Activated B cell treated with CpG ODN at 0.5 μM for 24 hours (primary cell): ENCODE results near the gene GTF3C5. TPM values are rescaled to one million over a fixed set of nuclear protein-coding genes. Genes with fewer than 3 reads are reported as not detected.

Experiments
- ATAC-seq: fragments of 200-7000 bp; cut with Tn5 transposase; one replicate; pipeline ENCODE4 v1.10.0; 2021; ENCODE audit warnings: low read depth, mild to moderate bottlenecking, moderate library complexity
- CTCF ChIA-PET: fragments of 350-600 bp; sonication (Branson Sonifier 250); formaldehyde crosslinking; loops from one replicate; lab custom pipeline; 2021; ENCODE audit warnings: antibody characterized with exemption; lab: Charles Lee
- POLR2A ChIA-PET: fragments of 350-600 bp; sonication (Branson Sonifier 250); formaldehyde crosslinking; loops from one replicate; lab custom pipeline; 2021; ENCODE audit warnings: antibody characterized with exemption; lab: Charles Lee
- DNase-seq: peaks from one replicate; pipeline ENCODE4 v3.0.0; 2022
- H3K27ac Mint-ChIP-seq: one replicate; pipeline ENCODE4 v1.8.0; 2020; ENCODE audit warnings: mixed read lengths
- H3K27me3 Mint-ChIP-seq: one replicate; pipeline ENCODE4 v1.8.0; 2021; ENCODE audit warnings: mixed read lengths
- H3K36me3 Mint-ChIP-seq: one replicate; pipeline ENCODE4 v1.8.0; 2021; ENCODE audit warnings: low read depth, mixed read lengths
- H3K4me1 Mint-ChIP-seq: one replicate; pipeline ENCODE4 v1.8.0; 2021; ENCODE audit warnings: mixed read lengths
- H3K4me3 Mint-ChIP-seq: one replicate; pipeline ENCODE4 v1.8.0; 2020; ENCODE audit warnings: mild to moderate bottlenecking, mixed read lengths
- H3K9me3 Mint-ChIP-seq: one replicate; pipeline ENCODE4 v1.8.0; 2020; ENCODE audit warnings: mixed read lengths
- CTCF ChIP-seq: fragments of 200-600 bp; IDR thresholded peaks from one replicate; pipeline ENCODE4 v1.8.0; 2022; ENCODE audit warnings: antibody characterized with exemption, mild to moderate bottlenecking
- intact Hi-C: fragments of 100-400 bp; cut with micrococcal nuclease; formaldehyde crosslinking; loops from one replicate; pipeline ENCODE4 v1.15.1; 2024
- total RNA-seq: library from RNA; stranded (reverse); gene quantifications from 2 replicates; pipeline ENCODE4 v1.2.3, GENCODE V29; 2022

GTF3C5 gene
- total RNA-seq, 1 donor from 2014 or later, result 56.6 TPM

GRCh38 chr9:133006731-133007352 is 24.0 kb upstream of the GTF3C5 start:
- Mint-ChIP-seq H3K9me3 (no peaks in the 10 kb centered on the region), H3K4me1 (no peaks in the 10 kb centered on the region), H3K27me3 (peaks cover 37% of the 10 kb centered on the region), H3K36me3 (no peaks in the 10 kb centered on the region), H3K27ac (no peak overlapping the region), H3K4me3 (no peak overlapping the region)
- ChIA-PET CTCF (no interaction called here), POLR2A (no interaction called here)
- no peak for TF ChIP-seq CTCF
- DNase-seq, result no peak
- no peak for ATAC-seq
- intact Hi-C loops, result no loop called here

GRCh38 chr9:133008406-133008805 is 22.4 kb upstream of the GTF3C5 start:
- Mint-ChIP-seq H3K4me3 (no peak overlapping the region), H3K9me3 (no peaks in the 10 kb centered on the region), H3K36me3 (no peaks in the 10 kb centered on the region), H3K27ac (no peak overlapping the region), H3K4me1 (no peaks in the 10 kb centered on the region), H3K27me3 (peaks cover 29% of the 10 kb centered on the region)
- intact Hi-C loops, result no loop called here
- ChIA-PET POLR2A (no interaction called here), CTCF (no interaction called here)
- DNase-seq (no peak), ATAC-seq (no peak)
- TF ChIP-seq CTCF, result no peak

GRCh38 chr9:133008824-133009223 is 22.0 kb upstream of the GTF3C5 start:
- ChIA-PET CTCF (no interaction called here), POLR2A (no interaction called here)
- intact Hi-C loops, result no loop called here
- Mint-ChIP-seq H3K9me3 (no peaks in the 10 kb centered on the region), H3K4me3 (no peak overlapping the region), H3K36me3 (no peaks in the 10 kb centered on the region), H3K27ac (no peak overlapping the region), H3K4me1 (no peaks in the 10 kb centered on the region), H3K27me3 (peaks cover 25% of the 10 kb centered on the region)
- ATAC-seq (no peak), DNase-seq (no peak)
- no peak for TF ChIP-seq CTCF

- peaks cover 3% of the 10 kb centered on the region for H3K9me3 Mint-ChIP-seq
- no peaks in the 10 kb centered on the region for H3K36me3 Mint-ChIP-seq
- ChIA-PET CTCF (no interaction called here), POLR2A (no interaction called here)
- DNase-seq, result no peak
- no peaks in the 10 kb centered on the region for H3K4me1 Mint-ChIP-seq
- H3K27ac Mint-ChIP-seq, result no peak overlapping the region
- no peak for ATAC-seq
- no peak overlapping the region for H3K4me3 Mint-ChIP-seq
- H3K27me3 Mint-ChIP-seq, result peaks cover 22% of the 10 kb centered on the region
- TF ChIP-seq CTCF, result no peak
- intact Hi-C loops, result no loop called here
Observed at GRCh38 chr9:133009906-133010582, 20.8 kb upstream of the GTF3C5 start.

GRCh38 chr9:133014696-133015095 is 16.1 kb upstream of the GTF3C5 start:
- ATAC-seq, result no peak
- H3K4me3 Mint-ChIP-seq, result no peak overlapping the region
- ChIA-PET POLR2A (no interaction called here), CTCF (no interaction called here)
- peaks cover 9% of the 10 kb centered on the region for H3K27me3 Mint-ChIP-seq
- no peaks in the 10 kb centered on the region for H3K4me1 Mint-ChIP-seq
- H3K9me3 Mint-ChIP-seq, result peaks cover 7% of the 10 kb centered on the region
- H3K36me3 Mint-ChIP-seq, result no peaks in the 10 kb centered on the region
- no peak for TF ChIP-seq CTCF
- no peak overlapping the region for H3K27ac Mint-ChIP-seq
- intact Hi-C loops, result no loop called here
- DNase-seq, result no peak
